ENCODE results near the gene TUB. TPM values are rescaled to one million over a fixed set of nuclear protein-coding genes. Genes with fewer than 3 reads are reported as not detected.

The TUB gene
- total RNA-seq, 1 donor from 2014 or later: 3.3 TPM

DNA sequence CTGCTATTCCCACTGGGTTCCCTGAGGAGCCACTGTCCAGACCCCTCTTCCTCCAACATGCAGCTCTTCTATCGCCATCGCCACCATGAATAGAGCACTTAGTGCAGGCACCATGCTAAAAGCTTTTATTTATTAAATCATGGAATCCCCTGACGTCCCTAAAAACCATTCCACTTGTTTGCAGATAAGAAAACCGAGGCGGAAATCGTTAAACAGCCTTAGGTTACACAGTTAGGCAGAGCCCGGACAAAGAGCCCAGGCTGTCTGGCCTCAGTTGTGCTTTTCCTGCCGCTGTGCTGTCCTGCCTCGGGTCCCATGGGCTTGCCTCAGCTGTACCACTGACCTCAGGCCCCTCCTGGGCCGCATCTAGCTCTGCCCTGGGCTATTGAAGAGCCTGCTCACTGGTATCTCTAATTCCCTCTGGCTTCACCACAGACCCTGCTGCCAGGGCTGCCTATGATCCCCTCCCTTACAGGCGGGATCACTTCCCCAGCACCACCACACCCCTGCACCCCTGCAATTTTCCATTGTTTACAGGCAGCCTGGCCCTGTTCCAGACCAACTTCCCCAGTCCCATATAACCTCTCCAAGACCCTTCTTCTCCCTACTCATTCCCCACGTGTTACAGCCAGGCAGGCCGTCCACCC, 13.0 kb upstream of the TUB start:
- H3K4me3 ChIP-seq (ENCODE audit: low read depth, low read length): no peak overlapping the region
- peaks cover 7% of the 10 kb centered on the region for H3K27me3 ChIP-seq (ENCODE audit: control insufficient read depth, insufficient read depth, low read length)
- no peak for DNase-seq (ENCODE audit: low read depth)
- no peaks in the 10 kb centered on the region for H3K36me3 ChIP-seq (ENCODE audit: control insufficient read depth, insufficient read depth, low read length)
- TF ChIP-seq CTCF (IDR thresholded peaks at IDR 0.05; ENCODE audit: insufficient read depth, low read length, poor library complexity, severe bottlenecking): no peak

DNA sequence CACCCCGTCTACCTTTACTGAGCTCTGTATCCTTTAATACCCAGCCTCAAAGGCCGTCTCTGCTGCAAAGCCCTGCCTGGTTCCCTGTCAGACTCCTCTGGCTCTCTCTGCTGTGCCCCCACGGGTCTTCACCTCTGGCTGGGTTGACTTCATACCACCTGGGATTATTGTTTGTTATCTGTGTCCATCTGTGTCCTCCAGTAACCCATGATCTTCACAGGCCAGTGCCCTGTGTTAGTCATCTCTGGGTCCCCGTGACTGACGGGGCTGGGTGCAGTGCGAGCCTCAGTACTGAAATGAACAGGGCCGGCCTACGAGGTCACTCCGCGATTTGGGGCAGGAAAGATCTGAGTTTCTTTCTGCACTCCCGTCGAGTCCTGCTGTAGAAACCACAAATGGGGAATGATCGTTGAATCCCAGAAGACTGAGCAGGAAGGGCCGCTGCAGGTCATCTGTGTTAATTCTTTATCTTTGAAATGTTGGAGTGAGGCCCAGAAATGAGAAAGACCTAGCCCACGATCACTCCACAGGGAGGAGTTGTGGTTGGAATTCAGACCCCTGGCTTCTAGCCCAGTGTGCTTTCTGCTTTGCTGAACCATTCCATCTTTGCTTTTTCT, 12.3 kb upstream of the TUB start:
- DNase-seq (ENCODE audit: low read depth): peak; percentile 38
- H3K36me3 ChIP-seq (ENCODE audit: control insufficient read depth, insufficient read depth, low read length): no peaks in the 10 kb centered on the region
- TF ChIP-seq CTCF (IDR thresholded peaks at IDR 0.05; ENCODE audit: insufficient read depth, low read length, poor library complexity, severe bottlenecking): no peak
- H3K27me3 ChIP-seq (ENCODE audit: control insufficient read depth, insufficient read depth, low read length): peaks cover 7% of the 10 kb centered on the region
- no peak overlapping the region for H3K4me3 ChIP-seq (ENCODE audit: low read depth, low read length)

- TF ChIP-seq CTCF (IDR thresholded peaks at IDR 0.05; ENCODE audit: insufficient read depth, low read length, poor library complexity, severe bottlenecking): no peak
- Histone ChIP-seq H3K27me3 (ENCODE audit: control insufficient read depth, insufficient read depth, low read length) (peaks cover 7% of the 10 kb centered on the region), H3K4me3 (ENCODE audit: low read depth, low read length) (no peak overlapping the region), H3K36me3 (ENCODE audit: control insufficient read depth, insufficient read depth, low read length) (no peaks in the 10 kb centered on the region)
- no peak for DNase-seq (ENCODE audit: low read depth)
Observed at GRCh38 chr11:8069771-8070170, 11.2 kb upstream of the TUB start.

- Histone ChIP-seq H3K36me3 (ENCODE audit: control insufficient read depth, insufficient read depth, low read length) (no peaks in the 10 kb centered on the region), H3K4me3 (ENCODE audit: low read depth, low read length) (no peak overlapping the region), H3K27me3 (ENCODE audit: control insufficient read depth, insufficient read depth, low read length) (peaks cover 7% of the 10 kb centered on the region)
- DNase-seq (ENCODE audit: low read depth): no peak
- TF ChIP-seq CTCF (IDR thresholded peaks at IDR 0.05; ENCODE audit: insufficient read depth, low read length, poor library complexity, severe bottlenecking): peak; percentile 46
Observed at GRCh38 chr11:8070417-8071115, 10.4 kb upstream of the TUB start.

GRCh38 chr11:8071616-8072581, 9.1 kb upstream of the TUB start:
- no peak for TF ChIP-seq CTCF (IDR thresholded peaks at IDR 0.05; ENCODE audit: insufficient read depth, low read length, poor library complexity, severe bottlenecking)
- H3K27me3 ChIP-seq (ENCODE audit: control insufficient read depth, insufficient read depth, low read length): peaks cover 7% of the 10 kb centered on the region
- no peak overlapping the region for H3K4me3 ChIP-seq (ENCODE audit: low read depth, low read length)
- H3K36me3 ChIP-seq (ENCODE audit: control insufficient read depth, insufficient read depth, low read length): no peaks in the 10 kb centered on the region
- no peak for DNase-seq (ENCODE audit: low read depth)

Measured in kidney epithelial cell (primary cell).